ENCODE results near the gene PDE10A.
"Not testable (repeated sequence)": the region's sequence is repeated elsewhere in the genome, so short reads cannot be mapped to it uniquely, and the experiment has no call there.

The PDE10A gene

DNA sequence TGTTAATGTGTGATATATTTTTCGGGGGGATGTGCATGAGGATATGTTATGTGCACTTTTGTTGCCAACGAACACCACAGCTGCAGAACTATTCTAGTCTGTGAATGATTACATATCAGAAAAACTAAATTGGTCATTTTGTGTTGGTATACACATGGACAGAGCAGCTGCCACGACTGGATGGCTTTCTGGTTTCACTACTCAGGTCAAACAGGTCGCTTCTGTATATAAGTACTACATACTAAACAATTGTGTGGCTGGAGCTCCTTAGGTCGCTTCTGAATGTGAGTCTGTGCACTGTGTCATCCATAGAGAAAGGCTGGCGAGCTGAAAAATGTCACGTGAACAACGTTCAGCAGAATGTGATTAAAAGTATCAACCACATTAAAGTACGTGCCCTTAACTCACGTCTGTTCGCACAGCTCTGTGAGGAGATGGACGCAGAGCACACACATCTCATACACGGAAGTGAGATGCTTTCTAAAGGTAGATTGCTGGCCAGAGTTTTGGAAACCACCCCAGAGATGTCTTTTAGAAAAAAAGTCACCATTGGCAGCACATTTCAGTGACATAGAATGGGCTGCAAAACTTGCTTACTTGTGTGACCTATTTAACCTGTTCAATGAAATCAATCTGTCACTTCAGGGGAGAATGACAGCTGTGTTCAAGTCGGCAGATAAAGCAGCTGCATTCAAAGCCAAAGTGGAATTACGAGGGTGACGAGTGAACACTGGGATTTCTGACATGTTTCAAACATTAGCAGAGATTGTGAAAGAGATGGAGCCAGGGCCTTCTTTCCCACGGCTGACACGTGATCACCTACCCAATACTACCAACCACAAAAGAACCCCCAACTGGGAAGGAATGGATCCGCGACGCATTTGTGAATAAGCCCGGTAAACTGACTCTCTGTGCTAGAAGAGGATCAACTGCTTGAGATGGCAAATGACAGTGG lies 176.6 kb downstream of the PDE10A start:
- in situ Hi-C loops (cut with HindIII; ENCODE audit: low sequenced_read_pairs): no loop called here

DNA sequence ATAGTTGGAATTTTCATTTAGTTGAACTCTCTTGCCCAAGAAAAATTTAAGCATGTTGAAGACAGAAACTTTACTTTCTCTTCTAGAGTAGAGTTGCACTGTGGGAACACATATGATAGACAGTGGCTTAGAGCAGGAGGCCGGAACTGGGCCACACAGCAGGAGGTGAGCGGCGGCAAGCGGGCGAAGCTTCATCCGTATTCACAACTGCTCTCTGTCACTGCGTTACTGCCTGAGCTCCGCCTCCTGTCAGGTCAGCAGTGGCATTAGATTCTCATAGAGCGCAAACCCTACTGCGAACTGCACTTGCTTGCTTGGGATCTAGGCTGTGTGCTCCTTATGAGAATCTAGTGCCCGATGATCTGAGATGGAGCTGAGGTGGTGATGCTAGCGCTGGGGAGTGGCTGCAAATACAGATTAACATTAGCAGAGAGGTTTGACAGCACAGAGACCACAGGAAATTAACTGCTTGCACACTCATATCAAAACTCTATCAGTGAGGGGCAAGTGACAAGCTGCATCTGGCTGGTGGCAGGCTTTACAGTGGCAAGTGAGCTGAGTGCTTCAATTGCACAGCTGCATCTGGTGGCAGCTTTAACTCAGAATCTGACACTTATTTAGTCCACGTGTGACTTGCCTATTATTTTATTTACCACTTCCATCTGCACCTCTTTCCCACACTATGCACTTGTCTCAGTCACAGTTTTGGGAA lies 178.7 kb downstream of the PDE10A start:
- in situ Hi-C loops (cut with HindIII; ENCODE audit: low sequenced_read_pairs): no loop called here

DNA sequence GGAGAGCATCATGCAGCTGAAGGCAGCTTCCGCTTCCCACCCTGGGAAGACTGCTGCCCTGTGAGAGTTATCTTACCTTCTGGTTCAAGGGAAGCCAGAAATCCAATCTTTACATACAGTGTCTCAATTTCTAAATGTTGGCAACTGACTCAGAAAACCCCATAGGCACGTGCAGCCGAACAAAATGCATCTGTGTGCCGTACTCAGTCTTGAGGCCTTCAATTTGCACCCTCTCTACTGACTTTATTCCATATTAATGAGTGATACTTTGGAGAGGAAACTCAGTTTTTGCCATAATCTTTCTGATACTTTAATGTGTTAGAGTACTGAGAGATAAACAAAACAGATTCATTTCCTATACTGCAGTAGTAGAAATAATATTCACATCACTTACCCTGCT lies 181.1 kb downstream of the PDE10A start:
- in situ Hi-C loops (cut with HindIII; ENCODE audit: low sequenced_read_pairs): no loop called here

DNA sequence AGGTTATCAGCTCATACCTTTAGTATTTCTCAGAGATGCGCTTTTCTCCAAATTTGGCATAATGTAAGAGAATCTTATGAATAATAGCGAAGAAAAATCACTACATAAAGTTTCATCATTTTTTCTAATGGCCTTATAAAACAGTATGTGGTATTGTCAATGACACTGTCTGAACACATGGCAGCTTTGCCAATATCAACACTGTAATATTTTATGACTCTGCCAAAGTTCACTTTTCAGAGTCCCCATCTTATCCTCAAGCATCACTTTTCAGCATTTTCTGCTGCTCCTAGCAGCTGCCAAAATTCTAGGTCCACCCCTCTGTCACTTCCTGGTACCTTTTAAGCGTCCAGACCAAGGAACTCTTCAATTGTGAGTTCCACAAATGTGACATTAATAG lies 182.1 kb downstream of the PDE10A start:
- in situ Hi-C loops (cut with HindIII; ENCODE audit: low sequenced_read_pairs): no loop called here

GRCh38 chr6:165478581-165478980 lies 184.5 kb downstream of the PDE10A start:
- in situ Hi-C loops (cut with HindIII; ENCODE audit: low sequenced_read_pairs): no loop called here

GRCh38 chr6:165469483-165469882 lies 193.6 kb downstream of the PDE10A start:
- in situ Hi-C loops (cut with HindIII; ENCODE audit: low sequenced_read_pairs): no loop called here

GRCh38 chr6:165468340-165469235 lies 194.5 kb downstream of the PDE10A start:
- in situ Hi-C loops (cut with HindIII; ENCODE audit: low sequenced_read_pairs): no loop called here

DNA sequence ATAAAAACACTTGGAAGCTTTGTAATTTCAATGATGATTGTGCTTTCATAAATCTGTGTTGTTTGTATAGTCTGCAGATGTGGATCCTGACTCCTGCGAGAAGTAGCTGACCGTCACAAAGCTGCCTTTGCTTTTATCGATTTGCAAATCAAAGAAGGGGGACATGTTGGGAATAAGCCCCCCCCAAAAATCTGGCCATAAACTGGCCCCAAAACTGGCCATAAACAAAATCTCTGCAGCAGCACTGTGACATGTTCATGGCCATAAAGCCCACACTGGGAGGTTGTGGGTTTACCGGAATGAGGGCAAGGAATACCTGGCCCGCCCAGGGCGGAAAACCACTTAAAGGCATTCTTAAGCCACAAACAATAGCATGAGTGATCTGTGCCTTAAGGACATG lies 199.5 kb downstream of the PDE10A start:
- in situ Hi-C loops (cut with HindIII; ENCODE audit: low sequenced_read_pairs): not testable (repeated sequence)

GRCh38 chr6:165459605-165460301 lies 203.3 kb downstream of the PDE10A start:
- in situ Hi-C loops (cut with HindIII; ENCODE audit: low sequenced_read_pairs): not testable (repeated sequence)

- in situ Hi-C loops (cut with HindIII; ENCODE audit: low sequenced_read_pairs): no loop called here
Observed at GRCh38 chr6:165458134-165458533, 204.9 kb downstream of the PDE10A start.

DNA sequence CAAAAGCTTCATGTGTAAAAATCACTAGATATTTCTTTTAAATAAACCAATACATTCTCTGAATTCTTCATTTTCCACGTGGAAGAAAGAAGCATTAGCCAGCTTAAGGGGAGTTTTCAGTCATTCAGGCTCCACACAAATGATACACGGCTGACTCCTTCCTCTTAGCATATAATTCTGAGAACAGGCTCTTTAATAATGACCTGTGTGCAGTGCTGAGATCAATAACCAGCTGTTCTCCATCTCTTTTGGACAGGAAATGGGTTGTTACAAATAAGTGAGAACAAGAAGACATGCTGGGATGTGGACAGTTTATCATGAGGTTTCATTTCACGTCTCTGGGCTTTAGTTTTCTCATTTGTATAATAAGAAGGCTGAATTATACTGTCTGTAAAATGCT lies 206.8 kb downstream of the PDE10A start:
- in situ Hi-C loops (cut with HindIII; ENCODE audit: low sequenced_read_pairs): no loop called here

- in situ Hi-C loops (cut with HindIII; ENCODE audit: low sequenced_read_pairs): no loop called here
Observed at GRCh38 chr6:165455488-165455887, 207.6 kb downstream of the PDE10A start.

DNA sequence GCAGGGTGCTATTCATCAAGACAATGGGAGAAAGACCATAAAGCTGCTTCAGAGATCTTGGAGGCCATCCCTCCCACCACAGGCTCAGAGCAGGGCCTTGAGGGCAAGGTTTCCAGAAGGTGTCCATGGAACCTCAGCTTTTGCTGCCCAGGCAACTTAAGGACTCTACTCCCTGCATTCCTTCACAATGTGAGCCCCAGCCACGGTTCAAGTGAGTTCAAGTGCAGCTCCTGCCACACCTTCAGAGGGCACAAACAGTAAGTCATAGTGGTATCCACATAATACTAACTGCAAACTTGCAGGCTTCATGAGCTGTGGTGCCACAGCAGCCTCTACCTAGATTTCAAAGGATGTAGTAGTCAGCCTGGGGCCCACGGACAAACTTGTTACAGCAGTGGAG lies 209.6 kb downstream of the PDE10A start:
- in situ Hi-C loops (cut with HindIII; ENCODE audit: low sequenced_read_pairs): no loop called here

DNA sequence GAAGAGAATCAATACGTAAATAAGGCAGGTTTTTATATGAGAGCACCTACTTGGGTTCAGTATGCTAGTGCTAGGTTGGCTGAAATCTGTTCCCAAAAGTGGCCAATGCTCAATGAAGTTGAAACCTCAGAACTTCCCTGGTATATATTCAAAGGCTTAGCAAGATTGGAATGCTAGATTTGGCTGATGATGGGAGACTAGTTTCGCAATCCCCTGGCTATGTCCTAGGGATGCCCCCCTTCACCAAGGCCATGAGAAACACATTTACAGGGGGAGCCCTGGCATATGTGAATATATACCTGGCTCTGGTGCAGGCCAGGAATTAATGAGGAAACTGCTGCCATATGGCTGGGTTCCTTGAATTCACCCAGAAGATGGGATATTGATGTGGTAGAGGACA lies 211.2 kb downstream of the PDE10A start:
- in situ Hi-C loops (cut with HindIII; ENCODE audit: low sequenced_read_pairs): no loop called here

GRCh38 chr6:165448210-165448609 lies 214.8 kb downstream of the PDE10A start:
- in situ Hi-C loops (cut with HindIII; ENCODE audit: low sequenced_read_pairs): no loop called here

DNA sequence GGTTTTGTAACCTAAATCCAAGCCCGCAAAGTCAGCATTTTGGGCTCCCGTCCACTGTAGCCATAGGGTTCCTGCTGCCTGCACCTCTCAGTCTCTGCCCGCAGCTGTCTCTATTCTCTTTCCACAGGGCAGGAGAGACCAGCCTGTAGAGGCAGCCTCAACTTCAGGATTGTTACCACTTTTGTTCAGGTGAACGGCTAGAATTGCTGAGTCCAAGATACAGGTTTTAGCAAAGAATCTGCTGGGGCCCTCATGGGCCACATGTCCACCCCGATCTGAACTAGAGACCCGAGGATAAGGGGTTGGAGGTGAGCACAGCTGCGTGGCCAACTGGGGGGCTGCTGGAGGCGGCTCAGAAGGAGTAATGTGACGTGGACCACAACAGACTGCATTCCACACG lies 215.9 kb downstream of the PDE10A start:
- in situ Hi-C loops (cut with HindIII; ENCODE audit: low sequenced_read_pairs): no loop called here

DNA sequence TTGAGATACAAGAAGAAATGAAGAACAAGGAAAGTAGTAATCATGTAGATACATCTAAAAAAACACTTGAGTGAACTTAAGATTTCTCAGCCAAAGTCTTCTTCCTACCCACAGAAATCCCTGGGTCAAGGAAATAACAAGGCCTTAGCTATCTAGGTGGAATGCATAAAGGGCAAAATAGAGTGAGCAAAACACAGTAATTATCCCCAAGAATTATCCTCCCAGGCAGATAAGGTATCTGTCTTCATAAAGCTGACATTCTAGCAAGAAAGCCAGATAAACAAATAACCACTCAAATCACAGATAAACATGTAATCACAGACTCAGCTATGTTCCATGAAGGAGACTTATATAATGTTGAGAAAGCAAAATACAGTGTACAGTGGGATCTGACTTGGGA lies 216.7 kb downstream of the PDE10A start:
- in situ Hi-C loops (cut with HindIII; ENCODE audit: low sequenced_read_pairs): no loop called here

DNA sequence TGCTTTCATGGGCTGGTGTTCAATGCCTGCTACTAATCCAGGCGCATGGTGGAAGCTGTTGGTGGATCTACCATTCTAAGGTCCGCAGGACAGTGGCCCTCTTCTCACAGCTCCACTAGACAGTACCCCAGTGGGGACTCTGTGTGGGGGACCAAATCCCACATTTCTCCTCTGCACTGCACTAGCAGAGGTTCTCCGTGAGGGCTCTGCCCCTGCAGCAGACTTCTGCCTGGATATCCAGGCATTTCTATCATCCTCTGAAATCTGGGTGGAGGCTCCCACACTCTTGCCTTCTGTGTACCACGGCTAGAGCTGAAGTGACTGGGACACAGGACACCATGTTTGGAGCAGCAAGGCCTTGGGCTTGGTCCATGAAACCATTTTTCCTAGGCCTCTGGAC lies 219.6 kb downstream of the PDE10A start:
- in situ Hi-C loops (cut with HindIII; ENCODE audit: low sequenced_read_pairs): no loop called here

- in situ Hi-C loops (cut with HindIII; ENCODE audit: low sequenced_read_pairs): no loop called here
Observed at GRCh38 chr6:165441181-165441580, 221.9 kb downstream of the PDE10A start.

DNA sequence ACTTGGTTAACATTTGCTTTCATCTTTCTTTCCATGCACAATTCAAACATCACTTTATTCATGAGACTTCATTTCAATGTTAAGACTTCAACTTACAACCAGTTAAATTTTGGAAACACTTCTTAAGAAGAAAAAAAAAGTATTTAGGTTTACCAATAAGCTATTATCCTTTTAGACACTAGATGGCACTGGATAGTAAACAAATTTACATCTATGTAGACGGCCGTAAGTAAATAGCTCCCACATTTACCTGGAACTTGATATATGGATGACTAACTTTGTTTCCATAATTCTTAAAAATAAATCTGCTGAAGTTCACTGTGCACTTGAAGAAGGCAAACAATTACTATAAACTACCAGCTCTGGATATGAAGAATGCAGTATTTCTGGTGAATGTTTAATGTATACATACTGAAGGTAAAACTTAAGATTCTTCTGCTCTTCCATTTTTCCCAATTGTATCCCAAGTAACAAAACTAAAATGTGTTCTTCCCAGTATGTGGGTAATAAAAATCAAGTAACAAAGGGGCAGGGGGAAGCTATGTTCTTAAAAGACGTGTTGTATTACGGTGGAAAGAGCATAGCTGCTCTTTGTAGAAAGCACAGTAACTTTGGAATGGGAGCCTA lies 223.0 kb downstream of the PDE10A start:
- in situ Hi-C loops (cut with HindIII; ENCODE audit: low sequenced_read_pairs): no loop called here

All from DLD1 (cell line).